ENCODE results near the gene PDPR.
A peak's percentile ranks its signal among the peaks of the same experiment; 100 is the strongest.
"Not testable (repeated sequence)": the region's sequence is repeated elsewhere in the genome, so short reads cannot be mapped to it uniquely, and the experiment has no call there.

Gene PDPR

DNA sequence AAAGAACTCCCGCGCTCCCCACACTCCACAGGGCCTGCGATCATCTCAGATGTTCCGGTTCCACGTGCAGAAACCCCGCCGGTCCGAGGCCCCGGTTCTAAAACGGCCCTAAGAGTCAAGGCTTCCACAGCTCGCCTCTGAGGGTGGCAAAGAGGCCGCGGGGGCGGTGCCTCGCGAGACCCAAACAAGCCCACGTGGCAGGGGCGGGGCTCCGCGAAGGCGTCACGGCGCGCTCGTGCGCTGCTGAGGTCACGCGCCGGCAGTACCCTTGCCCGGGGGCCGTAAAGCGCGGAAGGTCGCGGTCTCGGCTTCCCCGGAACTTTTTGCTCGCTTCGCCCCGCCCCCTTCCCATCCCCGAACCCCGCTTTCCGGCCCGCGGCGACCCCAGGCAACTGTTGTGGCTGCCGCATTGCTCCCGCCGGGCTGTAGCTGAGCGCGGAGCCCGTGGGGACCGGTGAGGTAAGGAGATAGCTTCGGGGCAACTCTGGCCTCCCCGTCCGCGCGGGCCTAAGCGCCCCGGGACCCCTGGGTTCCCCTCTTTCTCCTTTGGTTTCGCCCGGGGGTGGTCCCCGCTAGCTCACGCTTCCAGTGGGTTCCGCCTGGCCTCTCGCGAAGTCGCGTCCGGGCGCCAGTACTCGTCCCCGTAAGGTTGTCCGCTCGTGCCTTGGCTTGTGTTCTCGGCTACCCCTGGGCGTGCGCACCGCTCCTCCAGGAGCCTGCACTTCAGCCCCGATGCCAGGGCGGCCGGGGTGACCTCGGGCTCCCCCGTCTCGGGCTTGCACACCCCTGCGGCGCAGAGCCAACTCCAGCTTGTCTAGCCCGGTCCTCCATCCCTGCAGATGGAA, at the start of gene PDPR:
Gene PDPR, plus strand, starts transcription at position 351 of the 845 bp plus-strand sequence. CDS start 6,161 bp downstream, outside the sequence.
- DNase-seq (ENCODE audit: low spot score) = peak; percentile 90

DNA sequence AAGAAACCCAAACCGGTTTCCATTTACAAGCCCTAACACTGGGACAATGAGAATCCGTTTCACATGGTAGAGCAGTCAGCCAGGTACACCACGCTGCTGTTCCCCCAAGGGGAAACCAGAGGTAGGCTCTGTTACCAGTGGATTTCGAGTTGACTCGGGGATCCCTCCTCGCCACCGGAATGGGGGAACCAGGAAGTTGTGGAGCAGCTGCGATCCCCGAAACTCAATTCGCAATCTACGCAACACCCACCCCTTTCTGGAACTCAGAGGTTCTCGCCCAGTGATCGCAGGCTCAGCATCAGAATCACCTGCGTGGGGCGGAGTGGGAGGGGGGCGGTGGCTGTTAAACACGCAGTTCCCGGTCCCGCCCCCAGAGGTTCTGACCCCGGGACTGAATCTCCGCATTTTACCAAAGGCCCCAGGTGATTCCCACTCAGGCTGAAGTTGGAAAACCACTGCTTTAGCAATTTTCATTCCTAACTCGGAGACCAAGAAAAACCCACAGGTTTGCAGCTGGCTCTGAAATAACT, 49.2 kb upstream of the PDPR start:
- DNase-seq (ENCODE audit: low spot score) = peak; percentile 29

DNA sequence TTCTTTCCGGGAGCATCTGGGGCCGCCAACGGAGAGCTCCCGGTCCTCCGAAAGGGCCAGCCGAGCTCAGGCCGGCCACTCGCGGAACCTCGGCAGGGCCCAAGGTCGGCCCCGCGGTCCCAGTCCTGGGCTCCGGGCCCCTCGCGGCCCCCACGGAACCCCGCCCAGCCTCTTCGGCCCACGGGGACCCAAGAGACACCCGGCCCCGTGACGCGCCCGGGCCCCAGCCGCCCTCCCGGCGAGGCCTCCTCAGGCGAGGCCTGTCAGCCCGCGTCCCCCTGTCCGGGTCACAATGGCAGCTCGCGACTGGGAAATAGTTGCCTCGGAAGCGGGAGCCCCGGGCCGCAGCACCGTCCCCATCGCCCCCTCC, 48.8 kb upstream of the PDPR start:
- not testable (repeated sequence) for DNase-seq (ENCODE audit: low spot score)

DNA sequence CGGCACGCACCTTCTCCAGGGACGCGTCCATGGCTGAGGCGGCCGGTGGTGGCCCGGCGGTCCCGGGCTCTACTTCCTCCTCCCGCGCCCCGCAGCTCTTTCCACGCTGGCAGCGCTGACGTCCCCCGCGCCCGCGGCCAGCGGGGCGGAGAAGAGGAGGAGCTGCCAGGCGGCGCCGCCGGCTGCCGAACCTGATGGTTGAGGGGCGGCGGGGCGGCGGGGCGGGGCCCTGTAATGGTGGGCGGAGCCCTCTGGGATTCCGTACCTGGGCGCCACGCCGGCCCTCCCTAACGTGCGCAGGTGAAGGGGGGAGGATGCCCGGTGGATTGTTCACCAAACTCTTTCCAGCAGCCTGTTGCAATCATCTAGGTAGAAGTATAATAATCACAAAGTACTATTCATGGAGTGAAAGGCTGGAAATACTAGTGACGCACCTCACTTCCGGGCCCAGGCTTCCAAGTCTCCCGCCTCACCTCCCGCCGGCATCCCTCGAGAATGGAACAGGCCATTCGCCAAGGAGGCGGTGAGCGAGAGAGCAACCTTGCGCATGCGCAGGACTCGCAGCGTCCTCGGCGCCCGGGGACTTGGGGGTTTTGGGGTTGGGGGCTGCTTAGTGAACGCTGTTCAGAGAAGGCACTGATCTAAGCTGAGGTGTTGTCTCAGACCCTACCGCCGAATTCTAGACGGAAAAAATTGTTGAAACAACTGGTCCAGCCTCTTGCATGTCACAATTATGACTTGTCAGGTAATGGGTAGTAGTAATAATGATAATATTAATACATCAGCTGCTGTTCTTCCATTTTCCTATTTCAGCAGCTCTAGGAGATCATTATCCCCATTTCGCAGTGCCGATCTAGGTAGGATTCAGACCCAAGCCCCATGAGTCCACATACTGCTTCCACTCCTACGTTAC, 48.1 kb upstream of the PDPR start:
- peak; percentile 69 for DNase-seq (ENCODE audit: low spot score)

DNA sequence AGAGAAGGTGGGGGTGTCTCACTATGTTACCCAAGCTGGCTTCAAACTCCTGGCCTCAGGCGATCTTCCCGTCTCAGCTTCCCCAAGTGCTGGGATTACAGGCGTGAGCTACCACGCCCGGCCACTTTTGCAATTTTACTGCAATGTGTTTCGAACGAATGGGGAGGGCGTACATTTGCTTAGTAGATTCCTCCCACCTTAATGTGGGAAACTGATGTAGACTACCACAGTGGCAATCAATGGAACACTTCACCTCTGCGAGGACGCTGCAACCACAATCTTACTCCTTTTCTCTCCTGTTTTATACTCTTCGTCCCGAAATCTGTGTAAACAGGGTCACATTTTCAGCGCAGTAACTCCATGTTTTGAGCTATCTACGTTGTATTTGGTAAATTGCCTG, 47.4 kb upstream of the PDPR start:
- not testable (repeated sequence) for DNase-seq (ENCODE audit: low spot score)

DNA sequence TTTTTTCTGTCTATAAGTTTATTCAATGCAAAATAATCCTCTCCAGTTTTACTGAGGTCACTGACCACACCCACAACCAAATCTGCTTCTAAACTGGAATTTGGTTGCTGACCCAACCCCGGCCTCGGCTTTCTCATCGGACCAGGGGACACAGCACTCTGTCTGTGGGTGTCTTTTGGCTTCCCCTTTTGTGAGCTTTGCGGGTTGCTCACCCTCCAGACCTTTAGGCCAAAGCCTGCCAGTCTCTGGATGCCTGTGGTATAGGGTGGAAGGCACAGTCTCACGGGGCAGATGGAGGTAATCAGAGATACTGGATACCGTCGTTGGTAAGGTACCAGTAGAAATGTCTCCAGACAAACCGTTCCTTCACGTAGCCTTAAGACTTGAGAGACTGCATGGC, 35.1 kb upstream of the PDPR start:
- not testable (repeated sequence) for DNase-seq (ENCODE audit: low spot score)

DNA sequence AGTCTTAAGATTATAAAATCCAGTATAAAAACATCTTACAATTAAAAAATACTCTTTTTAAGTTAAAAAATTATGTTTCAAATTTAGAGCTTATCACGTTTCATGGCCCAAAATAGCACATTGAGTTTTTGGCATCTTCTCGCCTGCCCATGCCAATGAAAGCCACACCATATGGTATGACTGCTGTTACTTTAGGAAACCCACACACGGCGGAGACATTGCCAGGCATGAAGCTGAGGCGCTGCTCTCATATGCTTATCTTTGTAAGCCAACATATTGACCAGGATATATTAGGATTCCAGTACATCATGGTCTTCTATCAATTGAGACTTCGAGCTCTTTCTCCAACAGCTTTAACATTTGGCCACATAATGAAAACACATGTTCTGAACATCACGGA, 32.9 kb upstream of the PDPR start:
- not testable (repeated sequence) for DNase-seq (ENCODE audit: low spot score)

DNA sequence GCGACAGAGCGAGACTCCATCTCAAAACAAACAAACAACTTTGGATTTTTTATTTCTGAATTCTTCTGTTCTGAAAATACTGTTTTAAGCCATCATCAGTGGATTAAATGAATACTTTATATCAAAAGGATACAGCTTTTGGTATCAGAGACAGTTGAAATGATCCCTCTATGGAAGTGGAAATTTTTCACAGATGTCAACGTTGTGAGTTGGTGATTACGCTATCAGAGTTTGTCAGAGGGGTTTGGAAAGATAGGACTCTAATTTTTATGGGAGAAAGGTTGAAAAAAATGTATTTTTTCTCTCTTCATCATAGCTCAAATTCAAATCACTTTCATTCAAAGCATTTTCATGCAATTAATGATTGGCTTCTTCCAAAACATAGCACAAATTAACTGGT, 30.2 kb upstream of the PDPR start:
- DNase-seq (ENCODE audit: low spot score) = not testable (repeated sequence)

DNA sequence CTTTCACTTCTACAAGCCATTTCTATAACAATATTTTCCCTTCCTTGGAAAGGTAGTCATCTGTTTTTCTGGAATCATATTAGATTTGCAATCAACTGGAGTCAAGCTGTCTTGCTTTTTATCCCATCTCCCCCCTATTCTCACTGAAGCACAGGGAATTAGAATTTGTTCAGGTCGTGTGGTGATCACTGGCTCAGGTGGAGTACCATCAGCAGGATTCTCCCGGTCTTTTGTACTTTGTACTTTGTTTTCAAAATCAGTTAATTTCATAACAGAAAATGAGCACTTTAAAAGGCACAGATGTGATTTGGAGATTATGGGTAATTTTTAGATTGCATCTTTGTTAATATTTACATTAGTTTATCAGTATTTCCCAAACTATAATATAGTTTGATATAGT, 26.0 kb upstream of the PDPR start:
- not testable (repeated sequence) for DNase-seq (ENCODE audit: low spot score)

DNA sequence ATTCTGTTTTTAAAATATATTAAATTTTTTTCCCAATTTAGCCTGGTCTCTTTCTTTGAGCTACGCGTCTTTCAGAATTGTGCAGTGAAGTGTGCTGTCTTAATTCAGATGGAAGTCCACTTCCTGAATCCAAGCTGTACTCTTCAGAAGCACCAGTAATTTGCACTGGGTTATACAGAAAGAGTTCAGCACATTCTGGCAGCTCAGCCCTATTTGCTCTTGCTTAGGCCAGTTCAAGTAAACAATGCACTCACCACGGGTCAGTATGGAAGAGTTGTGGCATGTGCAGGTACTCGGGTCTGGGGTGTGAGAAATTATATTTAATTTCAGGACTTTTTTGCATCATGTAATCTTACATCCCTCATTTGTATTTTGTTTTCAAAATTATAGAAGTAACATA, 25.3 kb upstream of the PDPR start:
- DNase-seq (ENCODE audit: low spot score) = not testable (repeated sequence)

DNA sequence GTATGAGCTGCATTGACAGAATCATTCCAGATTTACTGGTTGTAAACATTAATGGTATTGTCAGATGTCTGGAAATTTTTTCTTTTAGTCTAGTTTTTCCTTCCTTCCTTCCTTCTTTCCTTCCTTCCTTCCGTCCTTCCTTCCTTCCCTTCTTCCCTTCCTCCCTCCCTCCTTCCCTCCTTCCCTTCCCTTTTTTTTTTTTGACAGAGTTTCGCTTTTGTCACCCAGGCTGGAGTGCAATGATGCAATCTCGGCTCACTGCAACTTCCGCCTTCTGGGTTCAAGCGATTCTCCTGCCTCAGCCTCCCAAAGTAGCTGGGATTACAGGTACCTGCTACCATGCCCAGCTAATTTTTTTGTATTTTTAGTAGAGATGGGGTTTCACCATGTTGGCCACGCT, 24.8 kb upstream of the PDPR start:
- DNase-seq (ENCODE audit: low spot score) = not testable (repeated sequence)

DNA sequence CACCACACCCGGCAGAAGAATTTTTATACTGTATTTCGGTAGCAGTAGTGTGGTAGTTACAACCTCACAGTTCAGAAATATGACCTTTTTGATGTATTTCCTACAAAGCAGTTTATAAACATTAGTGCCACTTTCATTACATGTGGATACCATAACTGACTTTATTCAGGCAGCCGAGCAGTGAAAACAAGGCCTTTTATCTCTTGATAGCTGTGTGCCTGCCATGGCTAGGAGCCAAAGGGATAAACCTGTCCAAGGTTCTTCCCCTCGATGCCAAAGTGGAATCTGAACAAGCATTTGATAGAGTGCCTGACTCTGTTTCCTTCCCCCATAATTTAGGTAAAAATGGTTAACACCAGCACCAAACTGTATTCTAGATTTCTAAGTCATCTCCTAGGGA, 23.0 kb upstream of the PDPR start:
- DNase-seq (ENCODE audit: low spot score) = not testable (repeated sequence)

DNA sequence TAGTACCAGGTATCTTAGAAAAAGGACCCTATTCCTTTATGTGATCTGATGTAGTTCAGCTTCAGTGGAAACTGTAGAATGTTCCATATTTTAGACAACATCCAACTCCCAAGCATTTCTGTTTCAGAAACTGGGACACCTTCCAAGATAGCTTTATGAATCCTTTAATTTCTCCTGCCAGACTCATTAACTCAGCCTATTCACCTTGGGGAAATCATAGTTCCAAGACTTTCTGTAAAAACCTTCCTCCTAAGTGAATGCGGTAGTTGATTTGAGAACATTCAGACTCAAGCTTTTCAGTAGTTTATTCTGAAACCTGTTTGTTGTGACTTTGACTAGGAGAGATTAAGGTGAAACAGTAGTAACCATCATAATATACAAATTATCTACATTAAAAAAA, 20.0 kb upstream of the PDPR start:
- DNase-seq (ENCODE audit: low spot score) = not testable (repeated sequence)

DNA sequence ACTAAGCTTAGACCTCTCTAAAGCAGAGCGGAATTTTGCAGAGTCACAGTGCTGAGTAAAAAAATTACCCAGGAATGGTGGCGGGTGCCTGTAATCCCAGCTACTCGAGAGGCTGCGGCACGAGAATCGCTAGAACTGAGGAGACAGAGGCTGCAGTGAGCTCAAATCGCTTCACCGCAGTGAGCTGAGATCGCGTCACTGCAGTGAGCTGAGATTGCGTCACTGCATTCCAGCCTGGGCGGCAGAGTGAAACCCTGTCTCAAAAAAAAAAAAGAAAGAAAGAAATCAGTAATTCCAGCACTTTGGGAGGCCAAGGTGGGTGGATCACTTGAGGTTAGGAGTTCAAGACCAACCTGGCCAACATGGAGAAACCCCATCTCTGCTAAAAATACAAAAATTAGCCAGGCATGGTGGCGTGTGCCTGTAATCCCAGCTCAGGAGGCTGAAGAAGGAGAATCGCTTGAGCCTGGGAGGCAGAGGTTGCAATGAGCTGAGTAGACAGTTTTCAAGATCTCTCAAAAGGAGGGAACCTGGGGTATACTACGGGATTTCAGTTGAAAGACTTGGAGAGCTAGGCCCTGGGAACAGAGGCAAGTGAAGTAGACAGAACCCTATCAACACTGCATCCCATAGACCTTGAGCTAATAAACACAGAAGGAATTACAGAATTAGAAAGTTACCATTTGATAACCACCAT, 4.4 kb upstream of the PDPR start:
- DNase-seq (ENCODE audit: low spot score) = not testable (repeated sequence)

DNA sequence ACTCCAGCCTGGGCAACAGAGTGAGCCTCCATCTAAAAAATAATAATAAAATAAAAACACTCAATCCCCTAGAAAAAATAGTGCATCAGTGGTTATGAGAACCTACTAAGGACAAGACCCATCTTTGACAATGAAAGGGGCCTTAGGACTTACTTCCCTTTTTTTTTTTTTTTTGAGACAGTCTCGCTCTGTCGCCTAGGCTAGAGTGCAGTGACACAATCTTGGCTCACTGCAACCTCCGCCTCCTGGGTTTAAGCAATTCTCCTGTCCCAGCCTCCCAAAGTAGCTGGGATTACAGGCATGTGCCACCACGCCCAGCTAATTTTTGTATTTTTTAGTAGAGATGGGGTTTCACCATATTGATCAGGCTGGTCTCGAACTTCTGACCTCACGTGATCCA, 2.0 kb upstream of the PDPR start:
- DNase-seq (ENCODE audit: low spot score) = not testable (repeated sequence)

DNA sequence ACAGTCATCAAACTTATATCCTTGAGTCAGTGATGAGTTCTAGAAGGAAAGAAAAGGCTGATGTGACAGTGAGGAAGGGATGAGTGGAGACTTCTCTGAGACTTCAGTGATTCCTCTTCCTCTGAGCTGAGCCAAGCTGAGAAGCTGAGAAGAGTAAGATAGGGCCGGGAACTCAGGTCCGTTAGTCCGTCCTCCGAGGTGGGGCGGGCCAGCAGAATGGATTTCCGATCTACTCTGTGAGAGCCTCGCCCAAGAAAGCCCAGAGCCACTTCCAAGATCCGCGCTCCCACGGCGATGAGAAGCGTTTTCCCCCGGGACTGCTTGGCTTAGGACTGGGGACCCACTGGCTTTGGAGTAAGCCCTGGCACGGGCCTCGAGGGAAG, 542 bp upstream of the PDPR start:
- DNase-seq (ENCODE audit: low spot score) = not testable (repeated sequence)

DNA sequence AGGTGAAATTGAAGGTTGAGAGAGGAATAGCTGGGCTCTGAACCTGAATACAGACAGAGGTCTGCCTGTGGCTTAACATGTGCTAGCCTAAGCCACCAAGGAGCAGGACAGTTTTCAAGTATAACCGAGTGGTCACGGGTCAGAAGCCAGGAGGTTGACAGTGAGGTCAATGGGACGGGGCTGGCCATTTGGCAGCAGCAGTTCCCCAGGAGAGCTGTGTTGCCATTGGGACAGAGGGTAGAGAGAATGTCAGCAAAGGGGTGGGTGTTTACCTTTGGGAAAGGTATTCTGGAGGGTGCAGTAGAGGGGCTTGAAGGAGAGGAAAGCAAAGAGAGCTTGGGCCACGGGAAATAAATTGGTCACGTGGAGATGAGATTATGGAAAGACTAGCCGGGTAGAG, 4.2 kb downstream of the PDPR start:
- DNase-seq (ENCODE audit: low spot score) = not testable (repeated sequence)

DNA sequence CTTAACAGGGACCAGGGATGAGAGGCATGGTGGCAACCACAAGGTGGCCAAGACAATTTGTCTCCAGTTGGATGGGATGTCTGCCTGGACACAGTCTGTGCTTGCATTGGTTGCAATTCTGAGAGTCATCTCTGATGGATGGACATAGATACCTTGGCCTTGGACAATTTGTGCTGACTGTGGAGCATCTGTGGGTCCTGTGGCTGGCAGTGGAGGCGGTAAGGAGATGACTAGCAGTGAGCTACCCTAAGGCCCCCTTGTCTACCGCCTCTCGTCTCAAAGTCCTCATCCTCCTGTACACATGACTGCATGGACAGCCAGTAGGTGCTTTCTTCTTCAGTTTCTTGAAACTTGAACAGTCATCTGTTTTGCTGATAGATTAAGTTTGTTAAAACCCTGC, 4.6 kb downstream of the PDPR start:
- DNase-seq (ENCODE audit: low spot score) = not testable (repeated sequence)

DNA sequence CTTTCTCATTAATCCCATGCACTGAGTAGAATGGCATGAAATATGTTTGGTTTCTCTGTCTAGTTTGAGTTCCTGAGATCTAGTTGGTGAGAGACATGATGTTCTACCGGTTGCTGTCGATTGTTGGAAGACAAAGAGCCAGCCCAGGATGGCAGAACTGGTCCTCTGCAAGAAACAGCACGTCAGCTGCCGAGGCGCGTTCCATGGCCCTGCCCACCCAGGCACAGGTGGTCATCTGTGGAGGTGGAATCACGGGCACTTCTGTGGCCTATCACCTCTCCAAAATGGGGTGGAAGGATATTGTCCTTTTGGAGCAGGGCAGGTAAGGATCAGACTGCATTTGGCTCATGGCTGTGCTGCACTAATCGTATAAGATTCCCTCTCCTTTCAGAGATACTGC, 6.3 kb downstream of the PDPR start:
- not testable (repeated sequence) for DNase-seq (ENCODE audit: low spot score)

DNA sequence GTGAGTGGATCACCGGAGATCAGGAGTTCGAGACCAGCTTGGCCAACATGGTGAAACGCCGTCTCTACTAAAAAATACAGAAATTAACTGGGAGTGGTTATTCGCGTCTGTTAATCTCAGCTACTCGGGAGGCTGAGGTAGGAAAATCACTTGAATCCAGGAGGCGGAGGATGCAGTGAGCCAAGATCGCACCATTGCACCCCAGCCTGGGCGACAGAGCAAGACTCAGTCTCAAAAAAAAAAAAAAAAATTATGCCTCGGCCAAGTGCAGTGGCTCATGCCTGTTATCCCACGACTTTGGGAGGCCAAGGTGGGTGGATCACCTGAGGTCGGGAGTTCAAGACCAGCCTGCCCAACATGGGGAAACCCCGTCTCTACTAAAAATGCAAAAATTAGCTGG, 9.7 kb downstream of the PDPR start:
- DNase-seq (ENCODE audit: low spot score) = not testable (repeated sequence)

DNA sequence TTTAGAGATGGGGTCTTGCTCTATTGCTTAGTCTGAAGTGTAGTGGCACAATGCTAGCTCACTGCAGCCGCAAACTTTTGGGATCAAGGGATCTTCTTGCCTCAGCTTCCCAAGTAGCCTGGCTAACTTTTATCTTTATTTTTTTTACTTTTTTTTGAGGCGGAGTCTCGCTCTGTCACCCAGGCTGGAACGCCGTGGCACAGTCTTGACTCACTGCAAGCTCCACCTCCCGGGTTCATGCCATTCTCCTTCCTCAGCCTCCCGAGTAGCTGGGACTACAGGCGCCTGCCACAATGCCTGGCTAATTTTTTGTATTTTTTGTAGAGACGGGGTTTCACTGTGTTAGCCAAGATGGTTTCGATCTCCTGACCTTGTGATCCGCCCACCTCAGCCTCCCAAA, 12.1 kb downstream of the PDPR start:
- DNase-seq (ENCODE audit: low spot score) = not testable (repeated sequence)

DNA sequence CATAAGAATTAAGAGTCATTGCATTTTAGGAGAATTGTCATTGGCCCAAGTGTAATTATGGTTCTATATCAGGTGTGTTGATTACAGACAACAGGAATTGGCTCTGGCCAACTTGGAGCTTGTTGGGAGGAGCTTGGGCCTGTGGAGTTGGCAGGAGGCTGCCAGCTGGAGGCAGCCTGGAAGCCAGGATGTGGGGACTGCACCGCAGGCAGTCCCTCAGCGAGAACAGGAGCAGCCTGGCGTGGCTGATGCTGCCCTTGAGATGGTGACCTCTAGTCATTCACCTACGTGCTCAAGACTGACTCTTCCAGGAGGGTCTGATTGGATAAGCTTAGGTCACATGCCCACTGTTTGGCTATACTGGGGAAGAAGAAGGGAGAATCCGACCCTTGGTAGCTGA, 13.6 kb downstream of the PDPR start:
- DNase-seq (ENCODE audit: low spot score) = not testable (repeated sequence)
